ENCODE measurements around the gene SLC24A5. TPM values are rescaled to one million over a fixed set of nuclear protein-coding genes. Genes with fewer than 3 reads are reported as not detected.

Gene SLC24A5
- total RNA-seq, 1 experiment from 2014 or later: not detected

GRCh38 chr15:48102167-48102566 is 18.6 kb upstream of the SLC24A5 start:
- H2BK12ac ChIP-seq (ENCODE audit: insufficient read length, low read depth, low read length): no peak overlapping the region
- H2BK5ac ChIP-seq (ENCODE audit: insufficient read length, low read length): no peak overlapping the region
- Mint-ChIP-seq H3K36me3 (ENCODE audit: insufficient read depth in 1 of 3, low read depth in 3 of 3) (no peaks in the 10 kb centered on the region), H3K27me3 (ENCODE audit: low read depth) (no peaks in the 10 kb centered on the region), H3K27ac (no peak overlapping the region), H3K4me3 (no peak overlapping the region), H3K9me3 (no peaks in the 10 kb centered on the region), H3K4me1 (0 out of 4 replicates have a peak, but pooled peaks cover 0 to 3% of the 10 kb centered on the region in 2 experiments)
- H4K8ac ChIP-seq (replicated peaks; ENCODE audit: insufficient read length, low read depth, low read length): no peak overlapping the region
- no CpG with 5 or more reads among the region's 6 CpGs for WGBS (ENCODE audit: extremely low coverage, insufficient read length, low lambda C conversion rate)
- no peak overlapping the region for H3K18ac ChIP-seq (ENCODE audit: insufficient read length, low read depth, low read length)
- H3T11ph ChIP-seq (ENCODE audit: low read length): no peak overlapping the region
- H3K4me1 ChIP-seq (ENCODE audit: insufficient read depth, low read length): no peaks in the 10 kb centered on the region
- H4K20me1 ChIP-seq (ENCODE audit: control insufficient read depth, insufficient read depth, insufficient read length): no peaks in the 10 kb centered on the region
- no peak for TF ChIP-seq CTCF (conservative IDR thresholded peaks at IDR 0.05)
- H3K9ac ChIP-seq (ENCODE audit: extremely low read depth, insufficient read length, low read length): no peak overlapping the region
- H4K5ac ChIP-seq (ENCODE audit: insufficient read length, low read depth, low read length): no peak overlapping the region
- H2AK5ac ChIP-seq (ENCODE audit: insufficient read length, low read length): no peak overlapping the region
- DNase-seq: no peak
- H3K4ac ChIP-seq (ENCODE audit: low read depth, low read length): no peak overlapping the region
- H3K4me2 ChIP-seq (ENCODE audit: insufficient read depth, insufficient read length, low read length): no peak overlapping the region
- no peak overlapping the region for H4K91ac ChIP-seq (ENCODE audit: insufficient read length, low read depth, low read length)
- H2BK20ac ChIP-seq (ENCODE audit: low read depth, low read length, poor library complexity, severe bottlenecking): no peak overlapping the region
- no peak overlapping the region for H3K23ac ChIP-seq (ENCODE audit: insufficient read length, low read depth, low read length)
- no peak overlapping the region for H3K56ac ChIP-seq (ENCODE audit: insufficient read length, low read depth, low read length)
- no peak overlapping the region for H2BK15ac ChIP-seq (ENCODE audit: low read depth, low read length)
- no peak overlapping the region for H2AFZ ChIP-seq (ENCODE audit: low read length)
- H3K23me2 ChIP-seq (ENCODE audit: insufficient read length, low read depth, low read length, poor library complexity, severe bottlenecking): no peaks in the 10 kb centered on the region
- H3K14ac ChIP-seq (ENCODE audit: insufficient read depth, low read length): no peak overlapping the region
- H3K79me2 ChIP-seq (ENCODE audit: insufficient read depth, low read length): no peaks in the 10 kb centered on the region
- no peaks in the 10 kb centered on the region for H3K9me3 ChIP-seq (ENCODE audit: control insufficient read depth, low read depth, low read length)
- no peaks in the 10 kb centered on the region for H3K79me1 ChIP-seq (ENCODE audit: insufficient read depth, low read depth, low read length, poor library complexity, severe bottlenecking)
- H2BK120ac ChIP-seq (ENCODE audit: low read depth, low read length, poor library complexity, severe bottlenecking): no peak overlapping the region
- H3K27ac ChIP-seq (ENCODE audit: insufficient read length, low read depth, low read length): no peak overlapping the region
- H3K27me3 ChIP-seq (ENCODE audit: insufficient read depth, low read length): no peaks in the 10 kb centered on the region
